ENCODE measurements around the gene CANT1.

Gene CANT1

GRCh38 chr17:79041723-79042420, 32.3 kb upstream of the CANT1 start:
- H3K18ac ChIP-seq (ENCODE audit: low read length) = no peak overlapping the region
- H3K23ac ChIP-seq (ENCODE audit: low read length) = no peak overlapping the region
- WGBS (ENCODE audit: extremely low coverage, insufficient coverage, insufficient read length) = no CpG with 5 or more reads among the region's 29 CpGs

GRCh38 chr17:79041041-79041570, 31.5 kb upstream of the CANT1 start:
- no peaks in the 10 kb centered on the region for H3K4me1 ChIP-seq (ENCODE audit: control insufficient read depth in 1 of 2, insufficient read depth in 2 of 2, low read length in 2 of 2)
- no peak for DNase-seq
- H3K14ac ChIP-seq (ENCODE audit: low read length) = no peak overlapping the region
- H2AFZ ChIP-seq (ENCODE audit: insufficient read depth, low read length, poor library complexity) = no peak overlapping the region
- no peak overlapping the region for H3K18ac ChIP-seq (ENCODE audit: low read length)
- H3K79me2 ChIP-seq (ENCODE audit: control insufficient read depth, insufficient read depth, low read length, poor library complexity) = no peaks in the 10 kb centered on the region
- H4K91ac ChIP-seq (ENCODE audit: low read depth, low read length) = no peak overlapping the region
- no peak overlapping the region for H2BK5ac ChIP-seq (ENCODE audit: low read depth, low read length, poor library complexity)
- no peak overlapping the region for H3K4me2 ChIP-seq (ENCODE audit: low read length)
- no peak overlapping the region for H4K8ac ChIP-seq (ENCODE audit: low read depth, low read length)
- no peaks in the 10 kb centered on the region for H3K36me3 ChIP-seq (ENCODE audit: control insufficient read depth in 1 of 2, insufficient read depth in 2 of 2, low read length in 2 of 2)
- H2AK5ac ChIP-seq (ENCODE audit: low read length) = no peak overlapping the region
- H2BK120ac ChIP-seq (ENCODE audit: insufficient read depth, low read length, poor library complexity) = no peak overlapping the region
- H3K23ac ChIP-seq (ENCODE audit: low read length) = no peak overlapping the region
- no peak overlapping the region for H3K9ac ChIP-seq (ENCODE audit: low read length)
- no peak overlapping the region for H3K4me3 ChIP-seq (ENCODE audit: low read depth, low read length)
- peaks cover 9% of the 10 kb centered on the region for H3K9me3 ChIP-seq (ENCODE audit: insufficient read depth, low read depth, low read length)
- no peak overlapping the region for H3K4ac ChIP-seq (ENCODE audit: low read depth, low read length)
- H3K27me3 ChIP-seq (ENCODE audit: insufficient read depth, low read length) = no peaks in the 10 kb centered on the region
- no peaks in the 10 kb centered on the region for H3K79me1 ChIP-seq (ENCODE audit: low read length)
- H2BK12ac ChIP-seq (ENCODE audit: low read length) = no peak overlapping the region
- H3K27ac ChIP-seq (ENCODE audit: low read depth, low read length) = no peak overlapping the region
- no peak overlapping the region for H4K12ac ChIP-seq (ENCODE audit: low read depth, low read length)
- WGBS (ENCODE audit: extremely low coverage, insufficient coverage, insufficient read length) = no CpG with 5 or more reads among the region's 13 CpGs

More at GRCh38 chr17:79041723-79042420, 32.3 kb upstream of the CANT1 start:
- no peak for DNase-seq
- Histone ChIP-seq H3K14ac (ENCODE audit: low read length) (no peak overlapping the region), H4K91ac (ENCODE audit: low read depth, low read length) (no peak overlapping the region), H2BK5ac (ENCODE audit: low read depth, low read length, poor library complexity) (no peak overlapping the region), H4K12ac (ENCODE audit: low read depth, low read length) (no peak overlapping the region), H2AFZ (ENCODE audit: insufficient read depth, low read length, poor library complexity) (no peak overlapping the region), H3K36me3 (ENCODE audit: control insufficient read depth in 1 of 2, insufficient read depth in 2 of 2, low read length in 2 of 2) (no peaks in the 10 kb centered on the region), H3K27me3 (ENCODE audit: insufficient read depth, low read length) (no peaks in the 10 kb centered on the region), H2AK5ac (ENCODE audit: low read length) (no peak overlapping the region), H2BK120ac (ENCODE audit: insufficient read depth, low read length, poor library complexity) (no peak overlapping the region), H3K9me3 (ENCODE audit: insufficient read depth, low read depth, low read length) (peaks cover 9% of the 10 kb centered on the region), H3K27ac (ENCODE audit: low read depth, low read length) (no peak overlapping the region), H3K79me1 (ENCODE audit: low read length) (no peaks in the 10 kb centered on the region), H3K4me1 (ENCODE audit: control insufficient read depth in 1 of 2, insufficient read depth in 2 of 2, low read length in 2 of 2) (no peaks in the 10 kb centered on the region), H3K79me2 (ENCODE audit: control insufficient read depth, insufficient read depth, low read length, poor library complexity) (no peaks in the 10 kb centered on the region), H3K4me2 (ENCODE audit: low read length) (no peak overlapping the region), H3K9ac (ENCODE audit: low read length) (no peak overlapping the region), H3K4me3 (ENCODE audit: low read depth, low read length) (no peak overlapping the region), H3K4ac (ENCODE audit: low read depth, low read length) (no peak overlapping the region), H2BK12ac (ENCODE audit: low read length) (no peak overlapping the region), H4K8ac (ENCODE audit: low read depth, low read length) (no peak overlapping the region)

DNA sequence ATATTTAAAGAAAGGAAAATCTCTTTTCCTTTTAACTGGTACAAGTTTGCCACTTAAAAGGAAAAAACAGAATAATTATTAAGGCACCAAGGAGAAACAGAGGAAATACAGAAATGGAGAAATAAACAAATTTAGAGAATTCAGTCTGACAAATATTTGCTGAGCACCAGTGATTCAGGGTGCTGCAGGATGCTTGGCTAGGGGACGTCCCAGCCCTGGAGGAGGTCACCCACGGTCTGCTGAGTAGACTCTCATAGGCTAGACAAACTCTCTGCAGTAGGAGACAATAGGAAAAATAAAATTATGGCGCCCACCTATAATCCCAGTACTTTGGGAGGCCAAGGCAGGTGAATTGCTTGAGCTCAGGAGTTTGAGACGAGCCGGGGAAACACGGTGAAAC, 30.3 kb upstream of the CANT1 start:
- H2BK120ac ChIP-seq (ENCODE audit: insufficient read depth, low read length, poor library complexity) = no peak overlapping the region
- H3K9ac ChIP-seq (ENCODE audit: low read length) = no peak overlapping the region
- DNase-seq = no peak
- no peaks in the 10 kb centered on the region for H3K36me3 ChIP-seq (ENCODE audit: control insufficient read depth in 1 of 2, insufficient read depth in 2 of 2, low read length in 2 of 2)
- H3K23ac ChIP-seq (ENCODE audit: low read length) = no peak overlapping the region
- H2BK5ac ChIP-seq (ENCODE audit: low read depth, low read length, poor library complexity) = no peak overlapping the region
- H4K12ac ChIP-seq (ENCODE audit: low read depth, low read length) = no peak overlapping the region
- no peaks in the 10 kb centered on the region for H3K79me2 ChIP-seq (ENCODE audit: control insufficient read depth, insufficient read depth, low read length, poor library complexity)
- H4K8ac ChIP-seq (ENCODE audit: low read depth, low read length) = no peak overlapping the region
- H2AFZ ChIP-seq (ENCODE audit: insufficient read depth, low read length, poor library complexity) = no peak overlapping the region
- H3K4me1 ChIP-seq (ENCODE audit: control insufficient read depth in 1 of 2, insufficient read depth in 2 of 2, low read length in 2 of 2) = no peaks in the 10 kb centered on the region
- H3K27me3 ChIP-seq (ENCODE audit: insufficient read depth, low read length) = no peaks in the 10 kb centered on the region
- no peak overlapping the region for H3K14ac ChIP-seq (ENCODE audit: low read length)
- no CpG with 5 or more reads among the region's 6 CpGs for WGBS (ENCODE audit: extremely low coverage, insufficient coverage, insufficient read length)
- no peak overlapping the region for H2AK5ac ChIP-seq (ENCODE audit: low read length)
- H3K4me3 ChIP-seq (ENCODE audit: low read depth, low read length) = no peak overlapping the region
- H3K18ac ChIP-seq (ENCODE audit: low read length) = no peak overlapping the region
- no peak overlapping the region for H3K4me2 ChIP-seq (ENCODE audit: low read length)
- no peak overlapping the region for H3K27ac ChIP-seq (ENCODE audit: low read depth, low read length)
- no peak overlapping the region for H4K91ac ChIP-seq (ENCODE audit: low read depth, low read length)
- no peak overlapping the region for H3K4ac ChIP-seq (ENCODE audit: low read depth, low read length)
- H2BK12ac ChIP-seq (ENCODE audit: low read length) = no peak overlapping the region
- peaks cover 9% of the 10 kb centered on the region for H3K9me3 ChIP-seq (ENCODE audit: insufficient read depth, low read depth, low read length)
- H3K79me1 ChIP-seq (ENCODE audit: low read length) = no peaks in the 10 kb centered on the region

DNA sequence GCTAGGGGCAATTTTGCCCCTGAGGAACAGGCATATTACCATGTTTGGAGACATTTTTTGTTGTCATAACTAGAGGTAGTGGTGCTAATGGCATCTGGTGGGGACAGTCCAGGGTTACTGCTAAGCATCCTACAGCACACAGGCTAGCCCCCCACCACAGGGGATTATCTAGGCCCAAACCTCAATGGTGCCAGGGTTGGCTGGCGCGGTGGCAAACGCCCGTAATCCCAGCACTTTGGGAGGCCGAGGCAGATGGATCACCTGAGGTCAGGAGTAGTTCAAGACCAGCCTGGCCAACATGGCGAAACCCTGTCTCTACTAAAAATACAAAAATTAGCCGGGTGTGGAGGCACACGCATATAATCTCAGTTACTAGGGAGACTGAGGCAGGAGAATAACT, 29.6 kb upstream of the CANT1 start:
- H3K79me1 ChIP-seq (ENCODE audit: low read length) = no peaks in the 10 kb centered on the region
- H3K14ac ChIP-seq (ENCODE audit: low read length) = no peak overlapping the region
- WGBS (ENCODE audit: extremely low coverage, insufficient coverage, insufficient read length) = no CpG with 5 or more reads among the region's 8 CpGs
- H3K36me3 ChIP-seq (ENCODE audit: control insufficient read depth in 1 of 2, insufficient read depth in 2 of 2, low read length in 2 of 2) = no peaks in the 10 kb centered on the region
- no peaks in the 10 kb centered on the region for H3K27me3 ChIP-seq (ENCODE audit: insufficient read depth, low read length)
- no peak overlapping the region for H2AFZ ChIP-seq (ENCODE audit: insufficient read depth, low read length, poor library complexity)
- no peak overlapping the region for H3K4ac ChIP-seq (ENCODE audit: low read depth, low read length)
- no peak overlapping the region for H2AK5ac ChIP-seq (ENCODE audit: low read length)
- no peak overlapping the region for H3K18ac ChIP-seq (ENCODE audit: low read length)
- H2BK5ac ChIP-seq (ENCODE audit: low read depth, low read length, poor library complexity) = no peak overlapping the region
- H3K9me3 ChIP-seq (ENCODE audit: insufficient read depth, low read depth, low read length) = peaks cover 9% of the 10 kb centered on the region
- H3K9ac ChIP-seq (ENCODE audit: low read length) = no peak overlapping the region
- no peak overlapping the region for H4K91ac ChIP-seq (ENCODE audit: low read depth, low read length)
- DNase-seq = no peak
- H3K79me2 ChIP-seq (ENCODE audit: control insufficient read depth, insufficient read depth, low read length, poor library complexity) = no peaks in the 10 kb centered on the region
- H2BK12ac ChIP-seq (ENCODE audit: low read length) = no peak overlapping the region
- H3K23ac ChIP-seq (ENCODE audit: low read length) = no peak overlapping the region
- no peak overlapping the region for H4K12ac ChIP-seq (ENCODE audit: low read depth, low read length)
- H3K27ac ChIP-seq (ENCODE audit: low read depth, low read length) = no peak overlapping the region
- H4K8ac ChIP-seq (ENCODE audit: low read depth, low read length) = no peak overlapping the region
- H3K4me1 ChIP-seq (ENCODE audit: control insufficient read depth in 1 of 2, insufficient read depth in 2 of 2, low read length in 2 of 2) = no peaks in the 10 kb centered on the region
- H3K4me3 ChIP-seq (ENCODE audit: low read depth, low read length) = no peak overlapping the region
- no peak overlapping the region for H2BK120ac ChIP-seq (ENCODE audit: insufficient read depth, low read length, poor library complexity)
- no peak overlapping the region for H3K4me2 ChIP-seq (ENCODE audit: low read length)
